VCaP (cell line): ENCODE results near the gene GRIK4.
"Not testable (repeated sequence)": the region's sequence is repeated elsewhere in the genome, so short reads cannot be mapped to it uniquely, and the experiment has no call there.

Experiments used
- H3K27ac ChIP-seq: fragments of 450-650 bp; 2 replicates; pipeline ENCODE4 v1.5.1; 2017
- CTCF ChIP-seq: fragments of 450-650 bp; conservative IDR thresholded peaks from 2 replicates; pipeline ENCODE4 v1.5.1; 2017; ENCODE audit warnings: mild to moderate bottlenecking, moderate library complexity

Gene GRIK4

DNA sequence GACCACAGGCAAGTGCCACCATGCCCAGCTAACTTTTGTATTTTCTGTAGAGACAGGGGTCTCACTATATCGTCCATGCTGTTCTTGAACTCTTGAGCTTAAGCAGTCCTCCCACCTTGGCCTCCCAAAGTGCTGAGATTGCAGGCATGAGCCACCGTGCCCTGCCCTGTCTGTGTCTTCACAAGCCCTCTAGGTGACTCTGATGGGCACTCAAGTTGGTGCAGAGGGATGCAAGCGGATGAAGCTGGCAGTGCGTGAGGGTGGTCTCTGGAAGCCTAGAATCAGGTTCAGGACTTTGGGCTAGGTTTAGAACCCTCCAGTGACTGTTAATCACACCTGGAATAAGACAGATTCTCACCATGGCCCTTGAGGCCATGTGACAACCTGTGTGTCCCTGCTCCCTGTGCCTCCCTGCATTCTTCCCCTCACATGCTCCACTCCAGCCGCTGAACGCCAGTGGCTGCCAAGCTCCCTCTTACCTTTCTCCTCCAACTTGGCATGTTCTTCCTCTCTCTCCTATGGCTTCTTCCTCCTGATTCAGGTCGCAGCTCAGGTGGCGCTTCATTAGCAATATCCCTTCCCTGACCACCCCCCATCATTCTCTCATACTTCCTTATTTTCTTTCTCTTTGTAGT lies 270.1 kb downstream of the GRIK4 start:
- H3K27ac ChIP-seq, result no peak overlapping the region

GRCh38 chr11:120784566-120785251 lies 273.2 kb downstream of the GRIK4 start:
- TF ChIP-seq CTCF, result no peak

More for the DNA sequence above, 270.1 kb downstream of the GRIK4 start:
- TF ChIP-seq CTCF, result no peak

DNA sequence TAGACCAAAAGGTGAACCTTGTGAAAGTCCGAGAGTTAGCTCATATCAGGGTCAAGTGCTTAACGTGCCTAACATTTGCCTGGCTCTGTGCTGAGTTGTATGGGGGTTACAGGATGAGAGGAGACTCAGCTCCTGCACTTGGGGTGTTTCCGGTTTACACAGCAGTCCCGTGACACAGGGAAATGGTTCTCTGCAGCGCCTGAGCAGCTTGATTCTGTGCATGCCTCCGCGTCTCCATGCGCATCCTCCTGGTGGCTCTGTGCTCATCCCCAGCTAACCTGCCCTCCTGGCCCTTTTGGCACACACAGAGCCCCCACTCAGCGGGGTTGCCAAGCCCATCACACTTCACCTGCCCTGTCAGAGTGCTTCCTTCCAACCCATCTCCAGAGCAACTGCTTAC lies 274.0 kb downstream of the GRIK4 start:
- no peak for TF ChIP-seq CTCF
- H3K27ac ChIP-seq, result no peak overlapping the region

More at GRCh38 chr11:120784566-120785251, 273.2 kb downstream of the GRIK4 start:
- no peak overlapping the region for H3K27ac ChIP-seq

DNA sequence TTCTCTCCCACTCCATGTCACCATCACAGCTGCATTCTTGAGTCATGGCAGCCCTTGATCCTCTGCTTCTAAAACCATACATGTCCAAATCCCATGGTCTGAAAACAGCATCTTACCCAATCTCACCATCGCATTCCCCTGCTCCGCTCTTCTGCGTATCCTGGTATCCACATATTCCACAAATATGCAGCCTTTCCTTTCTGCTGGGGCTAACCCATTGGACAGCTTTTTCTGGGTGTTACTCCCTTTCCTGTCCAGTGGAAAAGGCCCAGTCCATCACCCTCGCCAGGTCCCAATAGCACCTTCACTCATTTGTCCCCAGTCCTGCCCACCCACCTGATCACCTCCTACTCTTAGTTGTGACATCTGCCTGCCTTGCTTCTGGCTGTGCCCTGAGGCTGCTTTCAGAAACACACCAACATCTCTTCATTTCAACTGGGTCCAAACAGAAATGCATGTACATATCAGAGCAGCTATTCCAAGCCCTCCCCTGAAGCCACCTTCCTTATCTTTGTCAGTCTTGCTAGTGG lies 274.7 kb downstream of the GRIK4 start:
- TF ChIP-seq CTCF, result no peak
- H3K27ac ChIP-seq, result no peak overlapping the region

DNA sequence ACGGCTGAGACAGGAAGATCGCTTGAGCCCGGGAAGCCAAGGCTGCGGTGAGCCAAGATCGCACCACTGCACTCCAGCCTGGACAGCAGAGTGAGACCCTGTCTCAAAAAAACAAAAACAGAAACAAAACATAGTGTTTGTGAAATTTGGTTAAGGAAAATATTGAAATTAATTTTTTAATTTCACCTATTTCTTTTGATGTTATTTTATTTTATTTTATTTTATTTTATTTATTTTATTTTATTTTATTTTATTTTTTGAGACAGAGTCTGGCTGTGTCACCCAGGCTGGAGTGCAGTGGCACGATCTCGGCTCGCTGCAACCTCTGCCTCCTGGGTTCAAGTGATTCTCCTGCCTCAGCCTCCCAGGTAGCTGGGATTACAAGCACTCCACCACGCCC lies 275.7 kb downstream of the GRIK4 start:
- H3K27ac ChIP-seq, result not testable (repeated sequence)

- no peak for TF ChIP-seq CTCF
- no peak overlapping the region for H3K27ac ChIP-seq
Measured at GRCh38 chr11:120789391-120789790, 277.8 kb downstream of the GRIK4 start.

DNA sequence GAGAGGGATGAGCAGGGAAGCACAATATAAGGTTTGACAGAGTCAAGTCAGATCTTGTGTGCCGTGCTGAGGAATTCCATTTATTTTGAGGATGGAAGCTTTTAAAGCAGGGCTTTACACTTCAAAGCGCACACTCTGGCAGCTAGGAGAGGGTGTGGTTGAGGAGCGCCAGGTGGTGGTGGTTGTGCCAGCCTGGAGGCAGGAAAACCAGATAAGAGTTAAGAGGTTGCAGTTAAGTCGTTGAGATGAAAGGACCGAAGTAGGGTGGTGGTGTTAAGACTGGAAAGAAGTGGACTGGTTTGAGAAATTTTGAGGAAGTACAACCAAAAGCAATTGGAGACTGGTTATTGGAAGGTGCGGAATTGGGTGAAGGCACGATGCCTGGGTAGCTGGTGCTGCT lies 280.8 kb downstream of the GRIK4 start:
- no peak for TF ChIP-seq CTCF
- no peak overlapping the region for H3K27ac ChIP-seq

DNA sequence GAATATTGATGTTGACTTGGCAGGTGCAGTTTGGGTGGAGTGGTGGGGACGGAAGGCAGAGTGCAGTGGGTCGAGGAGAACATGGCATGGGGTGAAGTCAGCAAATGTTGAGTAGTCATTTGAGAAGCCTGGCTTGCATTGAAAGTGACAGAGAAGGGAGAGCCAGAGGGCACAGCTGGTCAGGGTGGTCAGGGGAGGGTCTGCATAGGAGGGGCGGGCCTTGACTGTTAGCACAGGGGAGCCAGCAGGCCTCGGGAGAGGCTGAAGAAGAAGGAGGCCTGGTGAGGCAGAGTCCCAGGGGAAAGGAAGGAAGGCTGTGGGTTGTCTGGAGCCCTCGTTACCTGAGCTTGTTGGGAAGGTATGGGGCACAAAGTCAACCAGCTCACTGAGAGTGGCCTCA lies 281.6 kb downstream of the GRIK4 start:
- no peak for TF ChIP-seq CTCF
- no peak overlapping the region for H3K27ac ChIP-seq
